Mesothelial cell of epicardium (in vitro differentiated cells): ENCODE data around the gene ENDOD1. TPM values are rescaled to one million over a fixed set of nuclear protein-coding genes. Genes with fewer than 3 reads are reported as not detected.

ENCODE experiments used
- DNase-seq, 2 experiments: peaks; one replicate each; pipeline ENCODE4 v3.0.0; 2021; ENCODE audit warnings: low spot score in 2 of 2; ENCODE audit not compliant: unreplicated experiment in 2 of 2
- H3K27ac Mint-ChIP-seq: 2 replicates; pipeline ENCODE4 v1.8.0; 2021; ENCODE audit warnings: mixed read lengths
- H3K27me3 Mint-ChIP-seq: 2 replicates; pipeline ENCODE4 v1.8.0; 2021; ENCODE audit warnings: low read depth, mixed read lengths
- H3K36me3 Mint-ChIP-seq: 2 replicates; pipeline ENCODE4 v1.8.0; 2021; ENCODE audit warnings: mixed read lengths
- H3K4me1 Mint-ChIP-seq: 2 replicates; pipeline ENCODE4 v1.8.0; 2021; ENCODE audit warnings: mixed read lengths
- H3K4me3 Mint-ChIP-seq: 2 replicates; pipeline ENCODE4 v1.8.0; 2021; ENCODE audit warnings: mild to moderate bottlenecking, moderate library complexity, mixed read lengths
- H3K9me3 Mint-ChIP-seq: 2 replicates; pipeline ENCODE4 v1.8.0; 2021; ENCODE audit warnings: mixed read lengths
- total RNA-seq: library from RNA; stranded (reverse); gene quantifications from 3 replicates; pipeline ENCODE4 v1.2.1, GENCODE V29; 2021
- TF ChIP-seq, protein P1 (sequence below): fragments of 200-600 bp; sonication (generic); IDR thresholded peaks from one replicate; pipeline ENCODE4 v1.5.0; 2021; ENCODE audit warnings: antibody characterized with exemption; ENCODE audit not compliant: unreplicated experiment

The ENDOD1 gene
- total RNA-seq, 1 donor from 2014 or later, result 7.6 TPM

DNA sequence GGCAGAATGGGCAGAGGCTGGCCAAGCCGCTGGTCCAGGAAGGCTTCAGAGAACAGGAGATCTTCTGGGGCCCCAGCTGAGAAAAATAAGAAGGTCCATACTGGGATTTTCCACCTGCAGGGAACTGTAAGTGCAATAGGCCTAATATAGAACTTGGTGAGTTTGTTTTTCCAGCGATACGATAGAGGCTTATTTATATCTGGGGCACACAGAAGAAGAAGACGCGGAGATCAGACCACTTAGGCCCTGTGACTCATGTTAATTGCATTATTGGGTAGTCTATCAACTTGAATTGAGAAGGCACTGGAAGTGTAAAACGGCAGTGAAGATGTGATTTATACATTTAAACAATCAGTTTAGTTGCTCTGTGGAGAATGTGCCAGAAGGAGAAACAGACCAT lies 30.6 kb upstream of the ENDOD1 start:
- TF ChIP-seq, protein P1, sequence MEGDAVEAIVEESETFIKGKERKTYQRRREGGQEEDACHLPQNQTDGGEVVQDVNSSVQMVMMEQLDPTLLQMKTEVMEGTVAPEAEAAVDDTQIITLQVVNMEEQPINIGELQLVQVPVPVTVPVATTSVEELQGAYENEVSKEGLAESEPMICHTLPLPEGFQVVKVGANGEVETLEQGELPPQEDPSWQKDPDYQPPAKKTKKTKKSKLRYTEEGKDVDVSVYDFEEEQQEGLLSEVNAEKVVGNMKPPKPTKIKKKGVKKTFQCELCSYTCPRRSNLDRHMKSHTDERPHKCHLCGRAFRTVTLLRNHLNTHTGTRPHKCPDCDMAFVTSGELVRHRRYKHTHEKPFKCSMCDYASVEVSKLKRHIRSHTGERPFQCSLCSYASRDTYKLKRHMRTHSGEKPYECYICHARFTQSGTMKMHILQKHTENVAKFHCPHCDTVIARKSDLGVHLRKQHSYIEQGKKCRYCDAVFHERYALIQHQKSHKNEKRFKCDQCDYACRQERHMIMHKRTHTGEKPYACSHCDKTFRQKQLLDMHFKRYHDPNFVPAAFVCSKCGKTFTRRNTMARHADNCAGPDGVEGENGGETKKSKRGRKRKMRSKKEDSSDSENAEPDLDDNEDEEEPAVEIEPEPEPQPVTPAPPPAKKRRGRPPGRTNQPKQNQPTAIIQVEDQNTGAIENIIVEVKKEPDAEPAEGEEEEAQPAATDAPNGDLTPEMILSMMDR, result no peak
- Mint-ChIP-seq H3K4me1 (peaks cover 7% of the 10 kb centered on the region), H3K36me3 (no peaks in the 10 kb centered on the region), H3K27ac (no peak overlapping the region), H3K27me3 (peaks cover 21% of the 10 kb centered on the region), H3K4me3 (no peak overlapping the region), H3K9me3 (no peaks in the 10 kb centered on the region)
- no peak for DNase-seq

DNA sequence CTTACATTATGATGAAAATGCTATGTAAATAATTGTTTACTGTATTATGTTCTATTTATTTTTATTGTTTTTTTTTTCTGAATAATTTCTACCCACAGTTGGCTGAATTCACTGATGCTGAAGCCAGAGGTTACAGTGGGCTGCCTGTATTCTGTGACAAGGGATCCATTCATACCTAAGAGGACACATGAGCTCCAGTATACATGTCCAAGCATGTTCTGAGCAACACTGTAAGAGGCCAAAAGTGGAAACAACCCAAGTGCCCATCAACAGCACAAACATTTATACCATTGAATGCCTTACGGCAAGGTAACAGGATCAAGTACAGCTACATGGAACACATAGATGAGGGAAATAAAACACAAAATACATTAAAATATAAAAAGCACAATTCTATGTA lies 24.3 kb upstream of the ENDOD1 start:
- no peaks in the 10 kb centered on the region for H3K36me3 Mint-ChIP-seq
- H3K9me3 Mint-ChIP-seq, result no peaks in the 10 kb centered on the region
- DNase-seq, result no peak
- no peak overlapping the region for H3K27ac Mint-ChIP-seq
- TF ChIP-seq, protein P1, result no peak
- peaks cover 5% of the 10 kb centered on the region for H3K27me3 Mint-ChIP-seq
- peaks cover 19% of the 10 kb centered on the region for H3K4me1 Mint-ChIP-seq
- H3K4me3 Mint-ChIP-seq, result no peak overlapping the region

DNA sequence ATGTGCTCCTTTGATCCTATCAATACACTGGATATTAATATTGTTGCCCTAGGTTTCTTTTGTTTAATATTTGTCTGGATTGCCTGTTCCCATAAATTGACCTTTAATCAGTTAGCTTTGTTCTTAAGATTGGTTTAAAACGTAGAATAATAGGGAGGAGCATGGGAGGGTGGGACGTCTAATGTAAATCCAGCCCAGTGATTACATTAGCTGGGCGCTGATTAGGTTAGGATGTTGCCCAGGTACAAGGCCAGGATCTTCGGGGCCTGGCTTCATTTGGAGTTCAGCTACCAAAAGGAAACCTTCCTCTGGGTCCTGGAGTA lies 23.0 kb upstream of the ENDOD1 start, which contains the start of gene SRSF8:
SRSF8 (plus strand) TSS at position 204 of the 323 bp plus-strand sequence. CDS start 308 bp downstream, outside the sequence.
- Mint-ChIP-seq H3K9me3 (no peaks in the 10 kb centered on the region), H3K4me1 (peaks cover 21% of the 10 kb centered on the region), H3K27me3 (no peaks in the 10 kb centered on the region), H3K4me3 (peak within 1 kb of the TSS; percentile 98), H3K36me3 (peaks cover 9% of the 10 kb centered on the region), H3K27ac (peak within 1 kb of the TSS; percentile 97)
- TF ChIP-seq, protein P1, result no peak
- no peak for DNase-seq

DNA sequence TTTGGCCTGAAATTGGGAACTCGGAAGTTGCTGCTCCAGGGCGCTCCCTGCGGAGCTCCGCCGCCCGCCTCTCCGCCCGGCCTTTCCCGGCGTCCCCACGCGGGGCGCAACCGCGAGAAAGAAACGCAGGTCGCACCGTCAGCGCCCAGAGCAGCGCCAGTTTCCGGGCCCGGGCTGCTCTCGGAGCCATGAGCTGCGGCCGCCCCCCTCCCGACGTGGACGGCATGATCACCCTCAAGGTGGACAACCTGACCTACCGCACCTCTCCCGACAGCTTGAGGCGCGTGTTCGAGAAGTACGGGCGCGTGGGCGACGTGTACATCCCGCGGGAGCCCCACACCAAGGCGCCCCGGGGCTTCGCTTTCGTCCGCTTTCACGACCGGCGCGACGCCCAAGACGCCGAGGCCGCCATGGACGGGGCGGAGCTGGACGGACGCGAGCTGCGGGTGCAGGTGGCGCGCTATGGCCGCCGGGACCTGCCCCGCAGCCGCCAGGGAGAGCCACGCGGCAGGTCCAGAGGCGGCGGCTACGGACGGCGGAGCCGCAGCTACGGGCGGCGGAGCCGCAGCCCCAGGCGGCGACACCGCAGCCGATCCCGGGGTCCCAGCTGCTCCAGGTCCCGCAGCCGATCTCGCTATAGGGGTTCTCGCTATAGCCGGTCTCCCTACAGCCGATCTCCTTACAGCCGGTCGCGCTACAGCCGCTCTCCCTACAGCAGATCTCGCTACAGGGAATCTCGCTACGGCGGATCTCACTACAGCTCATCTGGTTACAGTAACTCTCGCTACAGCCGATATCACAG lies 22.4 kb upstream of the ENDOD1 start:
- DNase-seq, result peak; percentile 59 to 82
- Mint-ChIP-seq H3K27me3 (no peaks in the 10 kb centered on the region), H3K4me1 (peaks cover 21% of the 10 kb centered on the region), H3K27ac (peak overlapping the region; percentile 97), H3K4me3 (peak overlapping the region; percentile 98), H3K9me3 (no peaks in the 10 kb centered on the region), H3K36me3 (peaks cover 9% of the 10 kb centered on the region)
- TF ChIP-seq, protein P1, result peak; percentile 38

DNA sequence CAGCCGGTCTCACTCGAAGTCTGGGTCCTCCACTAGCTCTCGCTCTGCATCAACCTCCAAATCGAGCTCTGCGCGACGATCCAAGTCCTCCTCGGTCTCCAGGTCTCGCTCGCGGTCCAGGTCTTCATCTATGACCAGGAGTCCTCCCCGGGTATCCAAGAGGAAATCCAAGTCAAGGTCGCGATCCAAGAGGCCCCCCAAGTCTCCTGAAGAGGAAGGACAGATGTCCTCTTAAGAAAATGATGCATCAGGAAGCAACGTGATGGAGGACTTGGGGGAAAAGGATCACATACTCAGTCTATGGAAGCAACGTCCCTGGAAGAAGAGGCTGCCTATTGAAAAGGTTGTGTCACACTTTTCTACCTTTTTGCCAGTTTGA lies 21.8 kb upstream of the ENDOD1 start:
- Mint-ChIP-seq H3K27me3 (no peaks in the 10 kb centered on the region), H3K36me3 (peaks cover 9% of the 10 kb centered on the region), H3K4me1 (peaks cover 21% of the 10 kb centered on the region), H3K9me3 (no peaks in the 10 kb centered on the region), H3K4me3 (peak overlapping the region; percentile 98), H3K27ac (peak overlapping the region; percentile 97)
- TF ChIP-seq, protein P1, result no peak
- peak in 1 of 2 experiments; percentile 62 for DNase-seq
